T-helper 2 cell treated with Interferon-gamma antibody and Interleukin-4, amounts not matched to agents 100 ng/mL and 5 ng/mL, for 36 hours (primary cell): ENCODE measurements around the gene MAJIN. TPM values are rescaled to one million over a fixed set of nuclear protein-coding genes. Genes with fewer than 3 reads are reported as not detected.

ENCODE experiments used
- intact Hi-C: fragments of 100-400 bp; cut with micrococcal nuclease; formaldehyde crosslinking; loops from one replicate; pipeline ENCODE4 v1.15.1; 2023
- total RNA-seq: library from RNA; stranded (reverse); gene quantifications from 2 replicates; pipeline ENCODE4 v1.2.3, GENCODE V29; 2022

The MAJIN gene
- total RNA-seq, 1 donor from 2014 or later = not detected

DNA sequence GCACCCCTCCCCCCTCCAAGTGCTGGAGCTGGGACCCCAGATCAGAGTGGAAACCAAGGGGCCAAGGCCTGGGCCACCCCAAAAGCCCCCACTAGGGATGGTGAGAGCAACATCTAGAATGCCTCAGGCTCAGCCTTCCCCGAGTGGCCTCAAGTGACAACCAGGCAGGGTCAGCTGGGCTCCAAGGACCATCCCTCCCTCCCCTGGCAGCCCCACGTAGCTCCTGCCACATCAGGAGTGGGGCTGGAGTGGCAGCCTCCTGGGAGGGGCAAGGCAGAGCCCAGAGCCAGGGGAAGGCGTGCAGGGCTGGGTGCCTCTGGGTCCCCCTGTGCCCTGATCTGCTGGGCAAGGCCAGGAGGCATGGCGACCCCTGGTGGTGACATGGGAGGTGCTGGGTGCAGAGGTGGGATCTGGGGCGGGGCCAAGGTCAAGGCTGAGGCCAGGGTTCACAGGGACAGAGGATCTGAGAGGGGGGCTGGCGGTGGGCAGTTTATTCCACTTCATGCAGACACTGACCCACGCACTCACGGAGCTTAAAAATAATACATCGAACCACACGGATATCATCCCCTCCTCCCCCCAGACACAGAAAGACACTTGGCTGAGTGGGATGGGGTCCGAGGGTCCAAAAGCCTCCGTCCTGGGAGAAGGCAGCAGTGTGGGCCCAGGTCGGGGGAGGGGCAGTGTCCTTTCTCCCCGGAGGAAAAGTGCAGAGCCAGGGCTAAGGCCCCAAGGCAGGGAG, 77.7 kb downstream of the MAJIN start:
- intact Hi-C loops = loop anchor here (1.0 kb wide), 1 partner anchor 47 kb away; no protein-coding TSS in a partner anchor

DNA sequence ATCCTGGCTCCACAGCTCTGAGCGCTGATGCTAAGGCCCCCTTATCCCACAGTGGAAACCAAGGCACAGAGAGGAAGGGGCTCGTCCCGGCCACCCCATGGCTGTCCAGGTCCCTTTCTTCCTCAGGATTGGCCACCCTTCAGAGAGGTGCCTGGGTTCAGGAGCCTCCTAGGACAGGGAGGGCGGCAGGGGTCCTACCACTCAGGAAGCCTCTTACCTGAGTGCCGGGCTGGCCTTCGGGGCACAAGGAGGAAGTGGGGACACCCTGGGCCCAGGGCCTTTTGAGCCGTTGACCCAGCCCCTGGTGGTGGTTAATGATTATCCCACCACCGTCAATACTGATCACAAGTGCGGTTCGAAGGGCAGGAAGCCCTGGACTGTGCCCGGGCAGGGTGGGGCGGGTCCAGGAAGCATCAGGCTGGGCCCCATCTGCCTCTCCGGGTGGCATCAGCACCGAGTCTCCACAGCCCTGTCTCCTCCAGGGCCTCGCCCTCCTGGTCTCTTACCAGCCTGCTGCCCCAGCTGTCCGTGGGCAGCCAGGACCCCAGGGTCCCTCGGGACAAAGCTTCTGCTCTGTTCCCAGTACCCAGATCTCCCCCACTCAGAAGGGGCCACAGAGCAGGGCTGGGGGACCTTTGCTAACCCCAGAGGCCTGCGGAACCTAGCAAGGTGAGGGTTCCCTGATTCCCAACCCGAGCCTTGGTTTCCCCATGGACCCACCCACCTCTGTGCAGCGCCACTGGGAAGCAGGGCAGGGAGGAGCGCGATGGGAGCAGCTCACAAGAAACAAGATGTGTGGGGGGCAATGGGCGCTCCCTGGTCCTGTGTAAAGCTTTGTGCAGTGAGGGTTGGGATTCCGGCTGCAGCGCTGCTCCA, 78.5 kb downstream of the MAJIN start:
- intact Hi-C loops = loop anchor here (1.0 kb wide), 1 partner anchor 46 kb away; no protein-coding TSS in a partner anchor

GRCh38 chr11:64892838-64893193, 79.1 kb downstream of the MAJIN start:
- intact Hi-C loops = no loop called here

- intact Hi-C loops = no loop called here
Measured at GRCh38 chr11:64892411-64892831, 79.5 kb downstream of the MAJIN start.

- intact Hi-C loops = no loop called here
Measured at GRCh38 chr11:64891880-64892279, 80.0 kb downstream of the MAJIN start.

DNA sequence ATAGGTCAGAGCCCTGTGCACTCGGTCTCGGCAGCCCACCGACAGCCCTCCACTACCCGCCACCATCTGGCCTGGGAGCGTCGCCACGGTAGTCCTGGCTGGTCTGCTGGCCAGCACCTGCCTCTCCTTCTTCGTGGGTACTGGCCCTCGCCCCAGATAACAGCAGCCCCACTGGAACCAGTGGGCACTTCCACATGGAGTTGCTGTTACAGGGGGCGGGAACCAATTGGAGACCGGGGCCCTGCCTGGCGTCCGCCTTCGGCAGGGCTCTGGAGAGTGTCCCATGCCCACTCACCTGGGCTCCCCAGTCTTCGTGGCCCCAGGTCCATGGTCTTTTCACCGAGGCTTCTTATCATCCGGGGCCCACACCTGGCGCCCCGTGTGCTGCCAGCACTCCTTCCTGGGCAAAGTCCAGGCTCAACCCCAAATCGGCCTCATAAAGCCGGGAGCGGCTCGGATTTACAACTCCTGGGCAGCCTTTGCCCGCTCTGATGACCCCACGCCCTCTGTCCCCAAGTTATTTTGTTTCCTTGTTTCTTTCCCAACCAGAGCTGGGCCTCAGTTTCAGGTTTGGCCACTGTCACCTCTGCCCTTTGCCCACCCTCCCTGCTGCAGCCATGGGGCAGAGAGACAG, 80.6 kb downstream of the MAJIN start:
- intact Hi-C loops = no loop called here

DNA sequence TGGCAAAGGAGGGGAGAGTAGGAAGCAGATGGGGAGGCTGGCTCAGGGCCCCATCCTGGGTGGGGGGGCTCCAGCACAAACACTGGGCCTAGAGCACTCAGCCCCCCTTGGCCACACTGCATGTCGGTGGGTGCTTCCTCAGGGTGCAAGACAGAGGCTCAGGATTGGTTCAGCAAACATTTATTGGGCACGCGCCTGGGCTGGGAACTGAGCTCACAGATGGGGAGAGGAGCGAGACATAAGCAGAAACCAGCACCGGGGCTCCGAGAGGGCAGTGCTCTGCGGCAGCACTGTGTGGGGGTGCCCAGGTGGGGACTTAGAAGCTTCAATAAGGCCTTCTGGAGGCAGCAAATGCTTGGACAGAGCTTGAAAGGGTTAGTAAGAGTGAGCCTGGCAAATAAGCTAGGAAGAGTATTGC, 81.4 kb downstream of the MAJIN start:
- intact Hi-C loops = no loop called here

GRCh38 chr11:64888729-64889511, 83.0 kb downstream of the MAJIN start:
- intact Hi-C loops = loop anchor here (1.0 kb wide), 1 partner anchor 42 kb away; no protein-coding TSS in a partner anchor

- intact Hi-C loops = loop anchor here (1.0 kb wide), 1 partner anchor 41 kb away; no protein-coding TSS in a partner anchor
Measured at GRCh38 chr11:64888406-64888728, 83.5 kb downstream of the MAJIN start.

Other genes starting within 250 kb of the MAJIN start
- 0.05 and 0.09 TPM in 2 replicates for gene NRXN2, start 248.9 kb downstream of the MAJIN start, total RNA-seq
- gene RASGRP2, start 228.0 kb downstream of the MAJIN start, total RNA-seq = 276 and 280 TPM in 2 replicates
- gene PYGM, start 212.1 kb downstream of the MAJIN start, total RNA-seq = 4.0 and 4.3 TPM in 2 replicates
- 492 and 527 TPM in 2 replicates for gene SF1, start 193.6 kb downstream of the MAJIN start, total RNA-seq
- gene MAP4K2, start 168.9 kb downstream of the MAJIN start, total RNA-seq = 72.5 and 79.7 TPM in 2 replicates
- gene MEN1, start 161.6 kb downstream of the MAJIN start, total RNA-seq = 31.5 and 33.1 TPM in 2 replicates
- gene CDC42BPG, start 127.5 kb downstream of the MAJIN start, total RNA-seq = 0.50 and 0.82 TPM in 2 replicates
- 106 TPM in 2 replicates for gene EHD1, start 93.5 kb downstream of the MAJIN start, total RNA-seq
- gene ATG2A, start 54.9 kb downstream of the MAJIN start, total RNA-seq = 19.6 and 20.9 TPM in 2 replicates
- gene PPP2R5B, start 47.4 kb downstream of the MAJIN start, total RNA-seq = 7.5 and 8.9 TPM in 2 replicates
- not detected in 2 replicates for gene GPHA2, start 36.2 kb downstream of the MAJIN start, total RNA-seq
- gene BATF2, start 24.9 kb upstream of the MAJIN start, total RNA-seq = not detected in 2 replicates
- gene ARL2, start 42.1 kb upstream of the MAJIN start, total RNA-seq = 60.1 and 65.7 TPM in 2 replicates
- 27.7 and 27.8 TPM in 2 replicates for gene SNX15, start 55.3 kb upstream of the MAJIN start, total RNA-seq
- 23.0 and 24.0 TPM in 2 replicates for gene SAC3D1, start 69.1 kb upstream of the MAJIN start, total RNA-seq
- 8.5 and 9.8 TPM in 2 replicates for gene NAALADL1, start 86.4 kb upstream of the MAJIN start, total RNA-seq
- 91.5 and 93.2 TPM in 2 replicates for gene CDCA5, start 111.9 kb upstream of the MAJIN start, total RNA-seq
- gene ZFPL1, start 112.1 kb upstream of the MAJIN start, total RNA-seq = 29.5 and 31.7 TPM in 2 replicates
- gene VPS51, start 124.1 kb upstream of the MAJIN start, total RNA-seq = 135 and 139 TPM in 2 replicates
- gene TM7SF2, start 139.8 kb upstream of the MAJIN start, total RNA-seq = 23.9 and 27.7 TPM in 2 replicates
- 9.4 and 9.6 TPM in 2 replicates for gene ZNHIT2, start 145.6 kb upstream of the MAJIN start, total RNA-seq
- gene FAU, start 150.0 kb upstream of the MAJIN start, total RNA-seq = 995 and 1,039 TPM in 2 replicates
- 45.5 and 50.4 TPM in 2 replicates for gene MRPL49, start 150.2 kb upstream of the MAJIN start, total RNA-seq
- gene SYVN1, start 162.4 kb upstream of the MAJIN start, total RNA-seq = 48.5 and 50.4 TPM in 2 replicates
- not detected in 2 replicates for gene SPDYC, start 198.1 kb upstream of the MAJIN start, total RNA-seq
- 205 and 209 TPM in 2 replicates for gene CAPN1, start 209.8 kb upstream of the MAJIN start, total RNA-seq